ENCODE results near the gene MCFD2.
"Not testable (repeated sequence)": the region's sequence is repeated elsewhere in the genome, so short reads cannot be mapped to it uniquely, and the experiment has no call there.

The MCFD2 gene

DNA sequence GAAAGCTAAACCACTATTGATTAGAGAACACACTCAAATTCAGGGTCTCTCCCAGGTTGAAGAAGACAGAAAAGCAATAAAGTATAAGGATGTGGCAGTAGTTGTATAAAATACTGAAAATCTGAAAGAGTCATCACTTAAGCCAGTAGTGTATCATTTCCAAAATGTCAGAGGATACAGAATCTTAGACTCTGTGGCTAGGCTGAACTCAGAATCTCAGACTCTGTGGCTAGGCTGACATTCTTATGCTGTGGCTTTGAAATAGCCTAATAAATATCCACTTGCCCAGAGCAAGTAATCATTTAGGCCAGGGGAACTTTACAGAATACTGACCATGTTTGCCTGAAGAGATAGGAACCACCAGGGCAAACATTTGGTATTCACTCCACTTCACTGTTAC, 13.1 kb downstream of the MCFD2 start:
- no peak for DNase-seq (ENCODE audit: low spot score)

GRCh38 chr2:46901611-46902010, 14.0 kb downstream of the MCFD2 start:
- DNase-seq (ENCODE audit: low spot score) = no peak

GRCh38 chr2:46900381-46900780, 15.2 kb downstream of the MCFD2 start:
- no peak for DNase-seq (ENCODE audit: low spot score)

GRCh38 chr2:46899053-46899452, 16.6 kb downstream of the MCFD2 start:
- no peak for DNase-seq (ENCODE audit: low spot score)

GRCh38 chr2:46898024-46898423, 17.6 kb downstream of the MCFD2 start:
- DNase-seq (ENCODE audit: low spot score) = no peak

GRCh38 chr2:46893269-46893939, 22.2 kb downstream of the MCFD2 start:
- peak; percentile 60 for DNase-seq (ENCODE audit: low spot score)

DNA sequence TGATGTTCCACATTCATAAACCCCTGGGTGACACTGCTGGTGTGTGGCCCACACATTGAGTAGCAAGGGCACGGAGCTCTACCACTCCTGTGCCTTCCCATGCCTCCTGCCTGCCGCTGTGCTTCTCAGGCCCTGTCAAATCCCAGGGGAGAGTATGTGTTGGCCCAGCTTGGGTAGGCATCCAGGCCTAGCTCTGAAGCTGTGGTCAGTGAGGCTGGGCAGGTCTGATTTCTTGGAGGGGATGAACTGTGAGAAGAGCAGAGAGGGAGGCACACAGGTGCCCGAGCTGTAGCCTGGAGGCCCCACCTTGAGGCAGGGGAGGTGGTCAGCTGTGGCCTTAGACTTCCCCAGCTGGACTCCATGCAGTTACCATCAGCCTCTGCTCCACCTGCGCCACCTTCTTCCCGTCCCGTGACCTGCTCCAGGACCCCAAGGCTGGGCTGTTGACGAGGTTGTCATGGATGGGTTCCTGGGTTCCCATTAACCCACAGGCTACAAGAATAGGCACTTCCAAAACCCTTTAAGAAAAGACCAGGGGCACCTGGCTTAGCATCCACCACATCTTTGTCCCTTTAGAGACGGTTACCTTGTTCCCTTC, 23.6 kb downstream of the MCFD2 start:
- DNase-seq (ENCODE audit: low spot score) = no peak

GRCh38 chr2:46888421-46888952, 27.1 kb downstream of the MCFD2 start:
- DNase-seq (ENCODE audit: low spot score) = no peak

- no peak for DNase-seq (ENCODE audit: low spot score)
These were observed 28.3 kb downstream of the MCFD2 start for GRCh38 chr2:46887028-46887885.

DNA sequence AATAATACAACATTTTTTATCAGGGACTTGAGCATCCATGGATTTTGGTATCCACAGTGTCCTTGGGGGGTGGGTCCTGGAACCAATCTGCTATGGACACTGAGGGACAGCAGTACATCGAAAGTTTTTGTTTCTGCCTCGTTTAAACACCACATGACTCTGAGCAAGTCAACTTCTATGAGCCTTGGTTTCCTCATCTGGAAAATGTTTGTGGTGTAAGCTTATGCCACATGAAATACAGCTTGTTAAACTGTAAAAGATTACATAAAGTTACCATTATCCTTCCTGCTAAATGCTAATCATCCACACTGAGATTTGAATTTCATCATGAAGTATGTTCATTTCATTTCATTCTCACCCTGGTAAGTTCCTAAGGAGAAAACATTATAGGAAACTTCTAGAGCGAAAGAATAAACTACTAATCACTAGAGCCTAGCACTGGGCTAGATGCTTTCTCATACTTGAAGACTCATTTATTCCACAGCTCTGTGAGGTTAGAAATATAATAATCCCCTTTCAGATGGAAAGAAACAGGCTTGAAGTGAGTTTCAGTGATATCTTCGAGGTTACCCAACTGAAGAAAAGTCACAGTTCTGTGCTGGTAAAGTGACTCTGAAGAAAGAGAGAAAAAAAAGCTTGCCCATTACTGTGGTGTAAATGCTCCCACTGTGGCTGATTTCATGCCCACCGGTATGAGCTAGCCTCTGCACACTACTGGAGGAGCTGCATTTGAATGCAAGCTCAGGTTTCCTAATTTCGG, 29.2 kb downstream of the MCFD2 start:
- DNase-seq (ENCODE audit: low spot score) = no peak

- no peak for DNase-seq (ENCODE audit: low spot score)
These were observed 30.2 kb downstream of the MCFD2 start for GRCh38 chr2:46885376-46885775.

GRCh38 chr2:46879511-46879910, 36.1 kb downstream of the MCFD2 start:
- DNase-seq (ENCODE audit: low spot score) = no peak

GRCh38 chr2:46878886-46879285, 36.7 kb downstream of the MCFD2 start:
- DNase-seq (ENCODE audit: low spot score) = no peak

GRCh38 chr2:46878240-46878877, 37.2 kb downstream of the MCFD2 start:
- DNase-seq (ENCODE audit: low spot score) = no peak

DNA sequence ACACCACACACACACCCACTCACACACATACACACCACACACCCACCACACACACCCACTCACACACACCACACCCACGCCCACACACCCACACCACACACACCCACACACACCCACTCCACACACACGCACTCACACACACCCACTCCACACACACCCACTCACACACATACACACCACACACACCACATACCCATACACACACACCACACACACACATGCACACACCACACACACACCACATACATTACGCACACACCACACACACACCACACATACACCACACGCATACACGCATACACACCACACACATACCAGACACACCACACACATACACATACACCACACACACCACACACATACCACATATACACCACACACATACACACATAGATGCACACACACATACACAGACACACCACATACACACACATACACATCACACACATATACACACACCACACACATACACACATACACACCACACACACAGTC, 37.9 kb downstream of the MCFD2 start:
- DNase-seq (ENCODE audit: low spot score) = no peak

DNA sequence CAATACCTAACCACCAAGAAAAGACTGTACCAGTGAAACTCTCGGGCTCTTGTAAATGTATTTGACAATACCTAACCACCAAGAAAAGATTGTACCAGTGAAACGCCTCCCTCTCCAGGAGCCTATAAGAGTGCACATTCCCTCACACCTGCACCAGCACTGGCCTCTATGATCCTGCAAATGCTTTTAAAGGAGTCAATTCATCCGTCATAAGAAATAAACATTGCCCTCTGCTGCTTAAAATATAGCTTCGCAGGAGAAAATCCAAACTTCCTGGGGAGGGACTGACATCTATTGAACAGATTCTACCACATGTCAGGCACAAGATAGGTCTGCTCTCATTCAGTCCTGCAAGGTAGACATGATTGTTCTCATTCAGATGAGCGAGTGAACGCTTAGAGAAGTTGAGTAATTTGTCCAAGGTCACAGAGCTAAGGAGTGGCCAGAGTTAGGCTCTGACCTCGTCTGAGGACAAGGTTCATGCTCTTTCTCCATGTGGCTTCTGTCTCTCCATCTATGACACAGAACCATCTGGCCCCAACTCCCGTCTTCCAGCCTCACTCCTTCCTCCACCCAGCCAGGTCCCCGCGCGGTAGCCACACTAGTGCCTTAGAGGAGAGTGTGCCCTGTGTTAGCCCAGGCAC, 38.7 kb downstream of the MCFD2 start:
- no peak for DNase-seq (ENCODE audit: low spot score)

DNA sequence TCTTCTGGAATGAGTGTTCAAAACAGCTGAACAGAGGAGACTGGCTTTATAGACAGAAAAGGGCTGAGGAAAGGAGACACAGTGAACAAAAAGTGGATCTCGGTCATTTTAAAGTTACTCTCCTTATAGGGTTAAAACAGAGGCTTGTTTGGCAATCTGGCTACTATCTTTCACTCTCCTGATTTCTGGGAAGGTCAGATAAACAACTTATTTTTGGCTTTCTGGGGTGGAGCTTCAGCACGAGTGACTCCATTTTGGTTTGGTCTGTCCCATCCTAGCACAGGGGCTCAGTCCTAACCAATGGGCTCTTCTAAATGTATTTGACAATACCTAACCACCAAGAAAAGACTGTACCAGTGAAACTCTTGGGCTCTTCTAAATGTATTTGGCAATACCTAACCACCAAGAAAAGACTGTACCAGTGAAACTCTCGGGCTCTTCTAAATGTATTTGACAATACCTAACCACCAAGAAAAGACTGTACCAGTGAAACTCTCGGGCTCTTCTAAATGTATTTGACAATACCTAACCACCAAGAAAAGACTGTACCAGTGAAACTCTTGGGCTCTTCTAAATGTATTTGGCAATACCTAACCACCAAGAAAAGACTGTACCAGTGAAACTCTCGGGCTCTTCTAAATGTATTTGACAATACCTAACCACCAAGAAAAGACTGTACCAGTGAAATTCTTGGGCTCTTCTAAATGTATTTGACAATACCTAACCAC, 39.5 kb downstream of the MCFD2 start:
- DNase-seq (ENCODE audit: low spot score) = not testable (repeated sequence)

GRCh38 chr2:46875226-46875899, 40.2 kb downstream of the MCFD2 start:
- no peak for DNase-seq (ENCODE audit: low spot score)

GRCh38 chr2:46874236-46874929, 41.2 kb downstream of the MCFD2 start:
- DNase-seq (ENCODE audit: low spot score) = no peak
